PC-3 (cell line): ENCODE results near the gene DPYSL3.

Source experiments
- EZH2 ChIP-seq: fragments of 300-600 bp; sonication (generic); IDR thresholded peaks from one replicate; pipeline ENCODE4 v1.6.1; 2017; ENCODE audit warnings: antibody characterized with exemption, mild to moderate bottlenecking, low read length; ENCODE audit not compliant: unreplicated experiment
- EZH2phosphoT487 ChIP-seq: fragments of 300-600 bp; sonication (generic); IDR thresholded peaks from 2 replicates; pipeline ENCODE4 v1.6.1; 2018; ENCODE audit warnings: mild to moderate bottlenecking, antibody characterized with exemption, low read length, borderline replicate concordance
- TF ChIP-seq, protein P1 (sequence below): fragments of 300-600 bp; sonication (generic); conservative IDR thresholded peaks from 2 replicates; pipeline ENCODE4 v1.5.1; 2017; ENCODE audit warnings: antibody characterized with exemption, low read depth, mild to moderate bottlenecking, low read length

DNA sequence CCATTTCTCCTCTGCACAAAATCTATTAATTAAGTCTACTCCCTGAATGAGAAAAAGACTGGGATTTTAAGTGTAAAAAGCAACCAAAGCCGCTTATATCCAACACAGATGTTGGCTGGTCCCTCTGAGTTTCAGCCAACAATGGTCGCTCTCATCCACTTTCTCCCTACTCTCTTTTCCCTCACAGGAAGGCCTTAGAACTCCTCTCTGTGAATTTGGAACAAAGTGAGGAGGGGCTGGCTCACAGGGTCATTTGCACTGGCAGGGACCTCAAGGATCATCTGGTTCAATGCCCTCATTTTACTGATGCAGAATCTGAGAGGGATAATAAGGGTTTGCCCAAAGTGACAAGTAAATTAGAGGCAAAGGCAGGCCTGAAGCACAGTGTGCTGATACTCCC, 64.0 kb downstream of the DPYSL3 start:
- TF ChIP-seq EZH2 (no peak), EZH2phosphoT487 (no peak)
- TF ChIP-seq, protein P1, sequence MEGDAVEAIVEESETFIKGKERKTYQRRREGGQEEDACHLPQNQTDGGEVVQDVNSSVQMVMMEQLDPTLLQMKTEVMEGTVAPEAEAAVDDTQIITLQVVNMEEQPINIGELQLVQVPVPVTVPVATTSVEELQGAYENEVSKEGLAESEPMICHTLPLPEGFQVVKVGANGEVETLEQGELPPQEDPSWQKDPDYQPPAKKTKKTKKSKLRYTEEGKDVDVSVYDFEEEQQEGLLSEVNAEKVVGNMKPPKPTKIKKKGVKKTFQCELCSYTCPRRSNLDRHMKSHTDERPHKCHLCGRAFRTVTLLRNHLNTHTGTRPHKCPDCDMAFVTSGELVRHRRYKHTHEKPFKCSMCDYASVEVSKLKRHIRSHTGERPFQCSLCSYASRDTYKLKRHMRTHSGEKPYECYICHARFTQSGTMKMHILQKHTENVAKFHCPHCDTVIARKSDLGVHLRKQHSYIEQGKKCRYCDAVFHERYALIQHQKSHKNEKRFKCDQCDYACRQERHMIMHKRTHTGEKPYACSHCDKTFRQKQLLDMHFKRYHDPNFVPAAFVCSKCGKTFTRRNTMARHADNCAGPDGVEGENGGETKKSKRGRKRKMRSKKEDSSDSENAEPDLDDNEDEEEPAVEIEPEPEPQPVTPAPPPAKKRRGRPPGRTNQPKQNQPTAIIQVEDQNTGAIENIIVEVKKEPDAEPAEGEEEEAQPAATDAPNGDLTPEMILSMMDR: no peak
